GM21786 (cell line): ENCODE results near the gene COX8C.
"Not testable (repeated sequence)": the region's sequence is repeated elsewhere in the genome, so short reads cannot be mapped to it uniquely, and the experiment has no call there.

Source experiments
- ATAC-seq: cut with Tn5 transposase; IDR thresholded peaks from one replicate; pipeline ENCODE4 v1.9.1; 2021; ENCODE audit not compliant: unreplicated experiment

COX8C gene

DNA sequence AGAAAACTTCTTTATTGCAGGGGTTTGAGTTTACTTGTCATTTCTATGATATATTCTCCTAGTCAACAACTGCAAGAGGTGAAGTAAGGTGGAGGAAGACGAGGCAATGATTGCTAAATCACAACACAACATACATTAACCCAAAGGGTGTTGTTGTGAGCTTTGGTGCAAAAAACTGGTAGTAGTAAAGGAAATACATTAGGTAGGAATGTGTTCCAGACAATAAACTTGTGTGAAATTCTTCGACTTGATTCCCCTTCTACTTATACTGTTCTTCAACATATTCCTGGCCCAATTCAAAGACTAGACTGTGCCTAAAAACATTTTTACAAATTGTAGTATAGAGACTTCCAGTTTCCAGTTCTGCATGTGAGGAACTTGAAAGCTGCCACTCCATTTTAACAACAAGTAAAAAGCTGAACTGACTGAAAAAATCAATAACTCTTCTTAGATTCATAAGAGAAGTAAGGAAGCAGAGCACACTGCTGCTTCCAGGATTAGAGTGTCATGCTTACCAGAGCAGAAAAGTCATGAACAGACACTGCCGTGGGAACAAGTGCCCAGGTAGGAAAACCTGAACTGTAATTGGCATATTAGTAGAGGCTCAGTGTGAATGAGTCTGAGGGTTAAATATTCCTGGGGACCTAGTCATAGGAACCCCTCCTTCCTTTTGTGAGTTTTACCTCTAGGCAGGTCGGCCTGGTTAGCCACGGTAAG lies 22.2 kb downstream of the COX8C start:
- ATAC-seq = peak; percentile 8

DNA sequence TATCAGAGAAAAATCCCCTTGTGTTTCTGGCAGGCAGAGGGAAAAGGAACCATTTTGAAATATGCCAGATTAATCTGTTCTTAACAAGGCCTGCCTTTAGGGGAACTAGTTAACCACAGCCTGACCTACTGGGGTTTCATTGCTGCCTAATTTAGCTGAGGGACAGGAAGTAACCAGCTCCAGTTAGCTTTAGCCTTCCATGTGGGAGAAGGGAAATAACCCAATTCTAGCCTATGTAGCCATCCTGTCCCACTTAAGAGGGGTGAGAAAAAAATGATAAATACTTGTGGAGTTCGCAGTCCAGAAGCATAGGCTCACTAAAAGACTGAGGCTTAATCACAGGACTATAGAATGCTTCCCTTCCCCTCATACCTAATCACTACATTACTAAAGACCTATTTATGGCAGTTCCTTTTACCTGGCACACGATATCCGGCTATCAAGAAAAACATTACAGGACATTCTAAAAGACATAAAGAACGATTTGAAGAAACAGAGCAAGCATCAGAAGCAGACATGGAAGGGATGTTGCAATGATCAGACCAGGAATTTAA lies 22.8 kb downstream of the COX8C start:
- ATAC-seq = peak; percentile 91

DNA sequence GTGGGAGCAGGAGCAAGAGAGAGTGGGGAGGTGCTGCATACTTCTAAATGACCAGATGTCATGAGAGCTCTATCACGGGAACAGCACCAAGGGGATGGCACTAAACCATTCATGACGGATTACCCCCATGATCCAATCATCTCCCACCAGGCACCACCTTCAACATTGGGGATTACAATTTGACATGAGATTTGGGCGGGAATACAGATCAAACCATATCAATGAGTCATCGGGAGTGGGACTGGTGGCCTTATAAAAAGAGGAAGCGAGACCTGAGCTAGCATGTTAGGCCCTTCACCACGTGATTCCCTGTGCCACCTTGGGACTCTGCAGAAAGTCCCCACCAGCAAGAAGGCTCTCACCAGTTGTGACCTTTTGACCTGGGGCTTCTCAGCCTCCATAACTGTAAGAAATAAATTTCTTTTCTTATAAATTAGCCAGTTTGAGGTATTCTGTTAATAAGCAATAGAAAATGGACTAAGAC lies 28.7 kb downstream of the COX8C start:
- peak; percentile 98 for ATAC-seq

DNA sequence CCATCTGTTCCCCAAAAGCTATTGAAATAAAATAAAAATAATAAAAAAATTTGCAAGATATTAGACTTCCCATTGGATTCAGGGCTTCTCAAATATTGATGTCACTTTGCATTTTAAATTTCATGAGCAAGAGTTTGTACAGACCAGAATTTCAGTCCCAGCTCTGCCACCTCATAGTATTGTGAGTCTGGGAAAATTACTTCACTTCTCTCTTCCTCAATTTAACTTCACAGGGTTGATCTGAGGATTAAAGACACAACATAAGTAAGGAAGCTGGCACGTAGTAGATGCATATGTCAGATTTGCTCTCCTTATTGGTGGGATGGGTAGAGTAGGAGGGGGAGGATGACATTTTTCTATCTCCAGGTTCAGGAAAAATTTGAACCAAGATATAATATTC lies 32.8 kb downstream of the COX8C start:
- no peak for ATAC-seq

DNA sequence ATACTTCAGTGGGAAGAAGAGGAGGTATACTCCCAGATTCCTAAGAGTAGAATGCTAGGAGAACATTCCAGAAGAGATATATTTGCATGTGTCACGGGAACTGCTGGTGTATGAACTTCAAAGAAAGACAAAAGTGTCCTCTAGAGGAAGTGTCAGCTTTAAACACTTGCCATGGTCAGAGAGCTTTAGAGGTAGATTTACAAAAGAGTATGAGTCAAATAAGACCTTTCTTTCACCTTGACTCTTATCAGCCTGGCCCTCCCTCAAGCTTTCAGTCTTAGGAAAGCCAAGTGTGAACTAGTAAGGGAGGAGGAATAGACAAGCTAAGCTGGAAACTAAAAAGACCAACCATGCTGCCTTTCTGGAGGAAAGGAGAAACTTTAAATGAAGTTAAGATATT lies 34.7 kb downstream of the COX8C start:
- peak; percentile 80 for ATAC-seq

DNA sequence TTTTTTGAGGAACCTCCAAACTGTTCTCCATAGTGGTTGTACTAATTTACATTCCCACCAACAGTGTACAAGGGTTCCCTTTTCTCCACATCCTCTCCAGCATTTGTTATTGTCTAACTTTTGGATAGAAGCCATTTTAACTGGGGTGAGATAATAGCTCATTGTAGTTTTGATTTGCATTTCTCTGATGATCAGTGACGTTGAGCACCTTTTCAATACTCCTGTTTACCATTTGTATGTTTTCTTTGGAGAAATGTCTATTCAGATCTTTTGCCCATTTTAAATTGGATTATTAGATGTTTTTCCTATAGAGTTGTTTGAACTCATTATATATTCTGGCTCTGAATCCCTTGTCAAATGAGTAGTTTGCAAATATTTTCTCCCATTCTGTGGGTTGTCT lies 37.3 kb downstream of the COX8C start:
- ATAC-seq = not testable (repeated sequence)

DNA sequence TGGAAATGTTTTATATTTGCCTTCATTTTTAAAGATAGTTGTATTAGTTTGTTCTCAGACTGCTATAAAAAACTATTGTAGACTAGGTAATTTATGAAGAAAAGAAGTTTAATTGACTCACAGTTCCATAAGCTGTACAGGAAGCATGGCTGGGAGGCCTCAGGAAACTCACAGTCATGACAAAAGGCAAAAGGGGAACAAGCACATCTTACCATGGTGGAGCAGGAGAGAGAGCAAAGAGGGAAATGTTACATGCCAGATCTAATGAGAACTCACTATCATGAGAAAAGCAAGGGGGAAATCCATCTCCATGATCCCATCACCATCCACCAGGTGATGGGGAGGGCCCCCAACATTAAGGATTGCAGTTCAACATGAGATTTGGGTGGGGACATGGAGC lies 48.2 kb downstream of the COX8C start:
- no peak for ATAC-seq

DNA sequence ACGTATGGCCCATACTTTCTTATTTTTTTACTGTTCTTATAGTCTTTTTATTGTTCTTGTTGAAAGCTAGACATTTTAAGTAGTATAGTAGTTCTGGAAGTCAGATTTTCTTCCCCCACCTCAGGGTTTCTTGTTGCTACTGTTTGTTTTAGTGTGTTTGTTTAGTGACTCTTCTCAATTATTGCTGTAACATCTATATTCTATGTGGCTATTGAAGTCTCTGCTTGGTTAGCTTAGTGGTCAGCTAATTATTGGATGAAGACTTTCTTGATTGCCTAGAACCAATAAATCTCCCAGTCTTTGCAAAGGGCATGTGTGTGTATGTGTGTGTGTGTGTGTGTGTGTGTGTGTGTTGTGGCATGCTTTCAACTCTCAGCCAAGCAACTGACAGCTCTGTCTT lies 49.5 kb downstream of the COX8C start:
- ATAC-seq = no peak
